ENCODE results near the gene NUDT8.
A peak's percentile ranks its signal among the peaks of the same experiment; 100 is the strongest.
"Not testable (repeated sequence)": the region's sequence is repeated elsewhere in the genome, so short reads cannot be mapped to it uniquely, and the experiment has no call there.

Gene NUDT8

DNA sequence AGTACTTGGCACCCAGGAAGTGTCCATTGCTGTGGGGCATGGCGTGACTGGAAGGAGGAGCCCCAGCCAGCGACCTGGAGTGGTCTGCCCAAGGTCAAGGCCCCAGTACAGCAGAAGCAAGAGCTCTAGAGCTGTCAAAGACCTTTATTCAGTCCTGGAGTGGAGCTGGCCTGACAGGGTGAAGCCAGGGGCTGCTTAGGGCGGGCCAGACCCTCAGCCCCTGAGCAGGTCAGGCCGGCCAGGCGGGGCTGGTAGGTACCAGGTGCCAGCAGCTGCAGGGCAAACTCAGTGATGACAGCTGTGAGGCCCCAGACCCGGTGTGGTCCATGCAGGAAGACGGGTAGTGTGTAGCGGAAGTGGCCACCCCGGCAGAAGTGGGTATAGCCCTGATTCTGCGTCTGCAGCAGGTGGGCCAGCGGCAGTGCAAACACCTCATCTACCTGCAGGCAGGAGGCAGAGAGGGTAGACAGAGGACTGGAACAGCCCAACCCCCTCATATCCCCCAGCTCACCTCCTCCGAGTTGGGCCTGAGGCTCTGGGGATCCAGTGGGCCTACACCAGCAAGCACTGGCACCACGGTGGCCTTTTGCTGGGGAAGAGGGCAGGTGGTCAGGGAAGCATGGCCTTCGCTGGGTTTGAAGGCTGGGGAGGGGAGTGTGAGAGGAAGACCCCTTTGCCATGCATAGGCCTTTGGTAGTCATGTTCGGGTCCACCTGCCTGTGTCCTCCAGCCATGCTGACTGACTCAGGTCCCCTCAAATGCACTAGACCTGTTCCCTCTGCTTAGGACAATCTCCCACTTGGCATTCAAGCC is 1.7 kb downstream of the NUDT8 start:
- DNase-seq (ENCODE audit: low spot score) = no peak

- DNase-seq (ENCODE audit: low spot score) = no peak
These were observed 2.3 kb downstream of the NUDT8 start for GRCh38 chr11:67627441-67627811.

DNA sequence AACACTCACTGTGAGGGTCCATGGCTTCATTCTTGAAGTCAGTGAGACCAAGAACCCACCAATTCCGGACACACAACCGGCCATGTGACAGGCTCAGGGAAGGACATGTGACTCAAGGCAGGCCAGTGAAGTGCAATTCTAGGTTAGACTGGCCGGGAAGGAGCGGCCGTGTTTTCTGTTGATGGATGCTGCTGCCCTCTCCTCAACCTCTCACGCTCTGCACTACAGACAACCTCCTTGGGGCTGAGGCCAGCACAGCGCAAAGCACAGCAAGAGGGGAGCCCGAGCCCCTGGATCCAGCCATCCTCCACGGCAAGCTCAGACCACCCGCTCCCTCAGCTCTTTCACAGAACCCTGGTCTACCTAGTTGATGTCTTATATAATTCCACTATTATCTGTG is 2.8 kb downstream of the NUDT8 start:
- no peak for DNase-seq (ENCODE audit: low spot score)

- not testable (repeated sequence) for DNase-seq (ENCODE audit: low spot score)
These were observed 3.5 kb downstream of the NUDT8 start for GRCh38 chr11:67626131-67626833.

GRCh38 chr11:67623795-67624194 is 5.9 kb downstream of the NUDT8 start:
- not testable (repeated sequence) for DNase-seq (ENCODE audit: low spot score)

DNA sequence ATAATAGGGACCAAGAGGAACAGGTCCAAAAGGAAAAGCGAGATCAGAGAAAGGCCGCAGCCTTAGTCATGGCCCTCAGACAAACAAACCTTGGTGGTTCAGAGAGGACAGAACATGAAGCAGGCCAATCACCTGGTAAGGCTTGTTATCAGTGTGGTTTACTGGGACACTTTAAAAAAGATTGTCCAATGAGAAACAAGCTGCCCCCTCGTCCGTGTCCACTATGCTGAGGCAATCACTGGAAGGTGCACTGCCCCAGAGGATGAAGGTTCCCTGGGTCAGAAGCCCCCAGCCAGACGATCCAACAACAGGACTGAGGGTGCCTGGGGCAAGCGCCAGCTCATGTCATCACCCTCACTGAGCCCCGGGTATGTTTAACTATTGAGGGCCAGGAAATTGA is 6.8 kb downstream of the NUDT8 start:
- not testable (repeated sequence) for DNase-seq (ENCODE audit: low spot score)

DNA sequence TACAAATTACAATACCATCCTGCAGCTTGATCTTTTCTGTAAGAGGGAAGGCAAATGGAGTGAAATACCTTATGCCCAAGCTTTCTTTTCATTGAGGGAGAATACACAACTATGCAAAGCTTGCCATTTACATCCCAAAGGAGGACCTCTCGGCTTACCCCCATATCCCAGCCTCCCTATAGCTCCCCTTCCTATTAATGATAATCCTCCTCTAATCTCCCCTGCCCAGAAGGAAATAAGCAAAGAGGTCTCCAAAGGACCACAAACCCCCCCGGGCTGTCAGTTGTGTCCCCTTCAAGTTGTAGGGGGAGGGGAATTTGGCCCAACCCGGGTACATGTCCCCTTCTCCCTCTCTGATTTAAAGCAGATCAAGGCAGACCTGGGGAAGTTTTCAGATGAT is 7.8 kb downstream of the NUDT8 start:
- DNase-seq (ENCODE audit: low spot score) = not testable (repeated sequence)

GRCh38 chr11:67620621-67621020 is 9.1 kb downstream of the NUDT8 start:
- not testable (repeated sequence) for DNase-seq (ENCODE audit: low spot score)

DNA sequence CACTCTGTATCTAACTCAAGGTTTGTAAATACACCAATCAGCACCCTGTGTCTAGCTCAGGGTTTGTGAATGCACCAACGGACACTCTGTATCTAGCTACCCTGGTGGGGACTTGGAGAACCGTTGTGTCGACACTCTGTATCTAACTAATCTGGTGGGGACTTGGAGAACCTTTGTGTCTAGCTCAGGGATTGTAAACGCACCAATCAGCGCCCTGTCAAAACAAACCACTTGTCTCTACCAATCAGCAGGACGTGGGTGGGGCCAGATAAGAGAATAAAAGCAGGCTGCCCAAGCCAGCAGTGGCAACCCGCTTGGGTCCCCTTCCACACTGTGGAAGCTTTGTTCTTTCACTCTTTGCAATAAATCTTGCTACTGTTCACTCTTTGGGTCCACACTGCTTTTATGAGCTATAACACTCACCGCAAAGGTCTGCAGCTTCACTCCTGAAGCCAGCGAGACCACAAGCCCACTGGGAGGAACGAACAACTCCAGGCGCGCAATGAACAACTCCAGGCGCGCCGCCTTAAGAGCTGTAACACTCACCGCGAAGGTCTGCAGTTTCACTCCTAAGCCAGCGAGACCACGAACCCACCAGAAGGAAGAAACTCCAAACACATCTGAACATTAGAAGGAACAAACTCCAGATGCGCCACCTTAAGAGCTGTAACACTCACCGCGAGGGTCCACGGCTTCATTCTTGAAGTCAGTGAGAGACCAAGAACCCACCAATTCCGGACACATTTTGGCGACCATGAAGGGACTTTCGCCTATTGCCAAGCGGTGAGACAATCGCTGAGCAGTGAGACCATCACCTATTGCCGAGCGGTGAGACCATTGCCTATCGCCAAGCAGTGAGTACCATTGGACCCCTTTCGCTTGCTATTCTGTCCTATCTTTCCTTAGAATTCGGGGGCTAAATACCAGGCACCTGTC is 9.8 kb downstream of the NUDT8 start:
- DNase-seq (ENCODE audit: low spot score) = not testable (repeated sequence)

GRCh38 chr11:67618901-67619659 is 10.7 kb downstream of the NUDT8 start:
- not testable (repeated sequence) for DNase-seq (ENCODE audit: low spot score)

GRCh38 chr11:67617243-67617953 is 12.3 kb downstream of the NUDT8 start:
- DNase-seq (ENCODE audit: low spot score) = no peak

GRCh38 chr11:67616431-67617242 is 13.1 kb downstream of the NUDT8 start:
- DNase-seq (ENCODE audit: low spot score) = no peak

GRCh38 chr11:67615728-67616430 is 13.9 kb downstream of the NUDT8 start:
- DNase-seq (ENCODE audit: low spot score) = no peak

GRCh38 chr11:67614730-67615714 is 14.7 kb downstream of the NUDT8 start:
- DNase-seq (ENCODE audit: low spot score) = peak; percentile 38

DNA sequence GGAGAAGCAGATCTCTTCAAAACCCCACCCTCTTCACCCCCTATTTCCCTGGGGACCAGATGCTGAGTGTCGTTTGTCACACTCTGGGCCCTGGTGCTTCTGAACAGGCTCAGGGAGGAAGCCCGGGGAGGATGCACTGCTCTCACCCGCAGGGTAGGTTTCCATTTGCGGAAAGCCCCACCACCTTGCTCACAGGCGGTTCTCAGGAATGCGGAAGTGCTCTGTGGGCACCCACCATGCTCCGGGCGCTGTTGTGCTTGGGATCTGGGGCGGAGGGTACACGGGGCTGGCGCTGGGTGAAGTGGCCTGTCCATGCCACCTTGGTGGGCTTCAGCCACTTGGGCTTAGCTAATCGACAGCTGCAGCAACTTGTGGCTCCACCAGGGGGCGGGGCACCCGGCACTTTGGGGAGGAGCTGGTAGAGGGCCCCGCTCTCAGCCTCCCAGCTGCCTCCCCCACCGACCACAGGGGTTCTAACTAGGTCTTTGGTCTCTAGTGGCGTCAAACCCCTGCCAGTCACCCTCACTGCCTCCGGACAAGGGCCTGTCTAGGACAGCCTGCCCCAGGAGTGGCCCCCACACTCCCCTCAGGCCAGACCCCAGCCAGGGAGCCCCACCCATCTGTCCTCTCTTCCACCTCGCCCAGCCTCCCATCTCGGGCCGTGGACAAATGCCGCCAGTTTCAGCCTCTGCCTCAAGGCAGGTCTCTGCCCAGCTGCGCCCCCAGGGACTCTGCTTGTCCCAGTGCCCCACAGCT is 15.6 kb downstream of the NUDT8 start:
- DNase-seq (ENCODE audit: low spot score) = peak; percentile 51

GRCh38 chr11:67613313-67613959 is 16.3 kb downstream of the NUDT8 start:
- no peak for DNase-seq (ENCODE audit: low spot score)

DNA sequence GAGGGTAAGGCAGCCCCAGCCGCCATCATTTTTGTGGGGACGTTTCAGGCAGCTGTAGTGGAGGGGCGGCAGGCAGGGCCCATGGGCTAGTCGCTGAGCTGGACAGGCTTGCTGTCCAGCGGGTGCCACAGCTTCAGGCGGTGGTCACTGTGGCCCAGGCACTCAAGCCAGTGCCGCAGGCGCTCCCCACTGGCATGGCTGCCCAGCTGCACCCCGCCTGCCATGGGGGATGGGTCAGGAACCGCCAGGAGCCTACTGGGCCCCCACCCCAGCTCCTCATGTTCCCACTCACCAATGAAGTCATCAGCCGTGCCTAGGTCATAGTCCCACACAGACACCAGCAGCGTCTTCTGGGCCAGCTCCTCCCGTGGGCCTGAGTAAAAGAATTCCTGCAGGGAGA is 17.0 kb downstream of the NUDT8 start:
- no peak for DNase-seq (ENCODE audit: low spot score)

All from SW480 (cell line).